NCI-H748 (cell line): ENCODE data around the gene PPP1R15B.
A peak's percentile ranks its signal among the peaks of the same experiment; 100 is the strongest.

Source experiments
- DNase-seq: peaks from one replicate; lab custom pipeline; 2025; ENCODE audit not compliant: unreplicated experiment; lab: John Stamatoyannopoulos, UW

The PPP1R15B gene

DNA sequence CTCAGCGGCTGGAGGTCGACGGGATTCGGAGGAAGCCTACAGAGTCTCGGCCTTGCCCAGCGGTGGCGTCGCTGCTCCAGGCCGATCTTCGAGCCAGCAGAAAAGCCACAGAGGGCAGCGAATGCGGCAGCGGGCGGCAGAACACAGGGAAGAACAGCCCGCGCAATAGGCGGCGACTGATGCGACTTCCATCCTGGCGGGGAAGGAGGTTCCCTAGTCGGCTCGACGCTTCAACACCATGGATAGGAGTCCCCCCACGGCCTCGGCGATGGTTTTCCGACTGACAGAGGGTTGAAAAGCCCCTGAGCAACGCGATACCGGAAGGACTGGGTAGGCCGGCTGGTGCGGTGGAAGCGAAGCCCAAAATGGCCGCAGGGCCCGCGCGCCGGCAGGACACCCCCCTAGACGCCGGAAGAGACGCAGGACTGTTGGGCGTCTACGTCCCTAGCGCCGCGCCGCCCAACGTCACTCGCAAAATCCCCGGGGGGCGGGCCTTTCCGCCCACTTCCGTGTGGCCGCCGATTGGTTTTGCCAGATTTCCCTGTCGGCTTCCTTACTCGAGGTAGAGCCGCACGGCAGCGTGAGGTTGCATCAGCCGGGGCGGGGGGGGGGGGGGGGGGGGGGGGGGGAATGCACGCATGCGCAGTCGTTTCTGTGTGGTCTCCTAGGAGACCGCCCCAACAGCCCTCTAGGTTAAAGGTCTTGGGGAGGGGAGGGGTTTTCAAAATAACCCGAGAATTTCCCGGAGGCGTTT is at the start of gene PPP1R15B:
PPP1R15B (minus strand) TSS at position 367 of the 754 bp plus-strand sequence. CDS start 406 bp downstream, outside the sequence.
- DNase-seq = peak; percentile 97

- DNase-seq = no peak
Measured at GRCh38 chr1:204460346-204460745, 48.7 kb upstream of the PPP1R15B start.

GRCh38 chr1:204459706-204460105 is 48.1 kb upstream of the PPP1R15B start:
- no peak for DNase-seq

GRCh38 chr1:204457666-204458065 is 46.0 kb upstream of the PPP1R15B start:
- no peak for DNase-seq

DNA sequence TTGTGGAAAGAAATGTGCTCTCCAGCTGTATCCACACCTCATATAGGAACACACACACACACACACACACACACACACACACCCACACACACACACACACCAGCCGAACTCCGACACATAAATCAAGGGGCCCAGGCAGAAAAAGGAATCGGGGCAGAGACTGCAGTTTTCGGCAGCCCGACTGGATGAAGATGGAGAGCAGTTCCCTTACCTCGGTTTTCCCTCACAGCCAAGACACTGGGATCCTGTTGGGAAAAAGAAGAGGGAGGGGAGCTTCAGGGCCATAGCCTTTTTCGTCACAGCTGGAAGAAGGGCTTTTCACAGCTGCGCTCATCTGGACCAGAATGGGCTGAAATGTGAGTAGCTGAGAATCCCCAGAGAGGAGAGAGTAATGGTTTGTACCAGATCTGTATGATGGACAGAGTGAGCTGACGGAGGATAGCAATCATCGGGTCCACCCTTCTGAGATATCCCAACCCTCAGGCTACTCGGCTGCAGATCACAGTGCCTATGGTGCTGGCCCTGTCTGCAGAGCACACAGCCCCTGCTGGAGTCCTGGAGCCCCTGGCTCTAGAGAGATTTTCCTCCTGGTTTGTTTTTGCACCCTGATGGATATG is 45.3 kb upstream of the PPP1R15B start:
- DNase-seq = no peak

GRCh38 chr1:204455831-204456145 is 44.2 kb upstream of the PPP1R15B start:
- no peak for DNase-seq

GRCh38 chr1:204455063-204455830 is 43.6 kb upstream of the PPP1R15B start:
- no peak for DNase-seq

GRCh38 chr1:204454476-204454875 is 42.9 kb upstream of the PPP1R15B start:
- DNase-seq = no peak

DNA sequence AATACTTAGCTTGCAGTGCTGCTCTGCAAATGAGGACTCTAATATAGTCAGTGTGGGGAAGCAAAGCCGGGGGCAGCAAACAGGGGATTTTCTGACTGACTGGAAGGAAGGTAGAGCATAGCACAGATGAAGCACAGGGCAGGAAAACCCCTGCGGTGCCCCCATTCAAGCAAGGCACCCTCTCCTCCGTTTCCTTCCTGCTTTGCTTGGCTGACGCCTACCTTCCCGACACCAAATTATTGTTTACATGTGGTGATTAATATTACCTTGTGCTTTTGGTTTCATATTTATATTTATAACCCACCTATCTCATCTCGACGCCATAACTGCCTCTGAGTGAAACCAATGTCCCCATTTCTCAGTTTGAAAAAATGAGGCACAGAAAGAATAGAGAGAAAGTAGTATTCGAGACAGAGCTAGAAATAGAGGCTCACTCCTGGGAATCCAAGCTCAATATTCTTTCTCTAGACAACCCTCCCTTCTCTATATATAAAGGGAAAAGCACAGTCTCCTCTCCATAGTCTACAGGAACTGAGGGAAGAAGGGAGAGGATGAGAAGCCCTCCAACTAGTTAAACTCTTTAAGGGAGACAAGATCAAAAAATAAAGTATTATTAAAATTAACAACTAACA is 41.6 kb upstream of the PPP1R15B start:
- no peak for DNase-seq

DNA sequence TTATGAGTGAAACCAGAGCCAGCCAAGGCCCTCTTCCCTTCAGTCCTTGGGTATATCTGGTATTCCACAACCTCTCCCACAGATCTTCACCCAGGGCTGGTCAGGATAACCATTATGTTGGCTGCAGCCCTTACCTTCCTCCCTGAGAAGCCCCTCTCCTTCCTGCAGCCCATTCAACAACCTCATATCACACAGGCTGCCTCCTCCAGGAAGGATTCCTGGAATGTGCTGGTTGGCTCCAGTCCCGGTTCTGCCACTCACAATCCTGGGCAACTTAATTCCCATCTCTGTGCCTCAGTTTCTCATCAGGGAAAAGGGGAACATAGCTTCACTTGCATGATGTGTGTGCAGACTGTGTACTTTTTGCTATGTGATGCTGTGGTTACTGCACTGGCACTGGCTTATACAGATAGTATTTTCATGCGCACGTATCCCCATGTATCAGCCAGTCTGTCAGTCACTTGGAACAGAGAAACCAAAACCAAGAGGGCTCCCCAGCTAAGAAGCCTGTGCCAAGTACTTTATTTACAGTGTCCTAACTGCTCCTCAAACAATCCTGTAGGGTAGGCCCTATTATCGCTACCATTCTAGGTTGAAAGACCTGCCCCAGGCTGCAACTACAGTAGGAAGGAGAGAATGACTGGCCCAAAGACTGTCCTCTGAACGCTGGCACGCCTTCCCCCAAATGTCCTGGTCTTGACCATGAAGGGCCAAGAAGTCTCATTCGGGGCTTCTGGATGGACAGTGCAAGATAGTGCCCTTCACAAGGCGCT is 39.9 kb upstream of the PPP1R15B start:
- DNase-seq = no peak

GRCh38 chr1:204450461-204451257 is 39.0 kb upstream of the PPP1R15B start:
- DNase-seq = no peak

- DNase-seq = no peak
Measured at GRCh38 chr1:204449678-204450280, 38.2 kb upstream of the PPP1R15B start.

DNA sequence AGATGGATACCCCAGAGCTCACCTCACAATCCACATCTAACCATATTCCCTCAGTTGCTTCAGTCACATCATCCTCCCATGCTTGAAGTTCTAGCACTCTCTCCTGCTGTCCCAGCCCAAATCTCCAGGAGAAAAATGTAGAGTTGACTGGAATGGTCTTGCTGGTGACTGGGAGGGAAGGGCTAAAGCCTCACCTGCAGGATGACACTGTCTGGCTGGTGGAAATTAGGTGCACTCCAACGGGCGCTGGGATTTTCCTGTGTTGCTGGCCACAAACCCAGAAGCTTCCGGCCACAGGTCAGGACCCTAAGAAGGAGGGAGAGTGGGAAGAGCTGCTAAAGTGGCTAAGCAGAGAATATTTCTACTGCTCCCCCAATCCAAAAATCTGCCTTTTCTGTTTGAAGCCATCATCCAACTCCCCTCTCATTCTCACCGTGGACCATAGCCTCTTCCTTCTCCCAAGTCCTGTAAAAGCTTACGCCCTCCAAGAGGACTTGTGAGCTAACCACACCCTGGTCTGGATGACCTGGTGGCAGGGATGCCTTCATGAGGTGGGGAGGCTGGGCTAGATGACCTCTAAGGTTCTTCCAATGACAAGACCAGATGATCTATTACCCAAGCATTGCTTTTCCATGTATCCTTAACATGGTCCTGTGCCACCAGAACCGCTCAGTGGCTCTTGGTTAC is 37.5 kb upstream of the PPP1R15B start:
- no peak for DNase-seq

- DNase-seq = no peak
Measured at GRCh38 chr1:204448344-204448964, 36.8 kb upstream of the PPP1R15B start.

DNA sequence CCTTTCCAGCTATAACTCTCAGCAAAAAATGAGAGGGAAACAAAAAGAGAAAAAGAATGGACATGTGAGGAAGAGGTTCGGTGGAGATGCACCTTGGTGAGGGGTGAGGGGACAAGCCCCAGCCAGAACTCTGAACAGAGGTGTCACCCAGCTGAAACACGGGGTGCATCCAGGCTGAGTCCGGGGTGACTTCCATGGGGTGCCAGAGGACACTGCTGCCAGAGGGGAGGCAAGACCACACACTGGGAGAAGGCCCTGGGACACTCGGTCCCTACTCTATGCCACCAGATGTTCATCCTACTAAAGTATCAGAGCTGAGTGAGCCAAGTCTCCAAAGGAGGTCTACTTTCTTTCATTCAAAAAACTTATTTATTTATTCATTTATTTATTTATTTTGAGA is 36.1 kb upstream of the PPP1R15B start:
- no peak for DNase-seq

GRCh38 chr1:204447190-204447589 is 35.6 kb upstream of the PPP1R15B start:
- no peak for DNase-seq

GRCh38 chr1:204446413-204447111 is 34.9 kb upstream of the PPP1R15B start:
- peak; percentile 77 for DNase-seq

- peak; percentile 52 for DNase-seq
Measured at GRCh38 chr1:204445860-204446412, 34.3 kb upstream of the PPP1R15B start.
